Mammary epithelial cell (primary cell): ENCODE results near the gene CBX2.

Experiments used
- CTCF ChIP-seq, 2 donors: IDR thresholded peaks in 1 of 2; conservative IDR thresholded peaks in 1 of 2; 2 replicates each; pipeline ENCODE4 v1.5.1; 2011 to 2012; ENCODE audit warnings: inconsistent platforms in 2 of 2, low read length in 2 of 2, mild to moderate bottlenecking in 2 of 2, control low read depth in 1 of 2, low read depth in 1 of 2; ENCODE audit not compliant: insufficient read depth in 1 of 2; ENCODE audit errors: extremely low read depth in 1 of 2
- EZH2 ChIP-seq: IDR thresholded peaks from 2 replicates; pipeline ENCODE4 v1.6.1; 2012; ENCODE audit warnings: low read length, inconsistent platforms, borderline replicate concordance

GRCh38 chr17:79831265-79832217 lies 53.6 kb downstream of the CBX2 start:
- TF ChIP-seq CTCF (conservative IDR thresholded peaks at IDR 0.05 in 1 of 2, IDR thresholded peaks at IDR 0.05 in 1 of 2; ENCODE audit: extremely low read depth in 1 of 2, insufficient read depth in 1 of 2, low read depth in 1 of 2, low read length in 2 of 2) (no peak), EZH2 (no peak)
